Heart right ventricle (tissue), 16 donors: ENCODE data around the gene DLEC1. TPM values are rescaled to one million over a fixed set of nuclear protein-coding genes. Genes with fewer than 3 reads are reported as not detected.
"Not testable (repeated sequence)": the region's sequence is repeated elsewhere in the genome, so short reads cannot be mapped to it uniquely, and the experiment has no call there.

Source experiments
- ATAC-seq, 8 donors: fragments of 200-7000 bp; cut with Tn5 transposase; one replicate each; pipeline ENCODE4 v1.9.1; 2020; ENCODE audit warnings: mild to moderate bottlenecking in 8 of 8, moderate library complexity in 8 of 8, moderate number of reproducible peaks in 1 of 8
- DNase-seq, 2 donors: peaks; one replicate each; pipeline ENCODE4 v3.0.0-alpha.2; 2020
- H3K27ac ChIP-seq, 10 donors: fragments of 200-600 bp; sonication (generic) in 2 of 10; one replicate each; pipeline versions ENCODE4 v1.5.0 to v1.8.0; 2020 to 2022; ENCODE audit warnings: mild to moderate bottlenecking in 3 of 10
- H3K27me3 ChIP-seq, 7 donors: fragments of 200-600 bp; one replicate each; pipeline ENCODE4 v1.8.0; 2021 to 2022; ENCODE audit warnings: mild to moderate bottlenecking in 2 of 7
- H3K36me3 ChIP-seq, 9 donors: fragments of 200-600 bp; sonication (generic) in 1 of 9; one replicate each; pipeline versions ENCODE4 v1.5.0 to v1.8.0; 2020 to 2022; ENCODE audit warnings: mild to moderate bottlenecking in 2 of 9
- H3K4me1 ChIP-seq, 9 donors: fragments of 200-600 bp; sonication (generic) in 1 of 9; one replicate each; pipeline versions ENCODE4 v1.5.0 to v1.8.0; 2020 to 2022; ENCODE audit warnings: mild to moderate bottlenecking in 4 of 9
- H3K4me3 ChIP-seq, 10 donors: fragments of 200-600 bp; sonication (generic) in 2 of 10; one replicate each; pipeline versions ENCODE4 v1.5.0 to v1.8.0; 2020 to 2022; ENCODE audit warnings: mild to moderate bottlenecking in 7 of 10, moderate library complexity in 2 of 10
- H3K9me3 ChIP-seq, 11 donors: fragments of 200-600 bp in 10 of 11; sonication (generic) in 2 of 11; one replicate each; pipeline versions ENCODE4 v1.5.0 to v1.8.0; 2013 to 2022; ENCODE audit warnings: mild to moderate bottlenecking in 2 of 11, control low read depth in 1 of 11, moderate library complexity in 1 of 11
- CTCF ChIP-seq, 9 donors: fragments of 200-600 bp; sonication (generic) in 2 of 9; IDR thresholded peaks; one replicate each; pipeline versions ENCODE4 v1.5.0 to v1.8.0; 2021 to 2022; ENCODE audit warnings: antibody characterized with exemption in 9 of 9, mild to moderate bottlenecking in 5 of 9, moderate library complexity in 1 of 9
- WGBS, 2 donors: extraction: QIAGEN DNeasy Blood & Tissue Kit; methylation state at CpG; one replicate each; pipeline ENCODE4 v1.1.7; 2013; ENCODE audit warnings: inconsistent platforms in 1 of 2; 5-methylcytosine and 5-hydroxymethylcytosine counted together
- intact Hi-C, 10 donors: fragments of 100-400 bp; cut with DNase I; formaldehyde crosslinking; loops; one replicate each; pipeline versions ENCODE4 v1.11.1 to v1.14.2; 2022
- polyA plus RNA-seq, 2 donors: library from polyadenylated mRNA; stranded (reverse); fragments of 200-250 nt; gene quantifications; one replicate each; pipeline ENCODE4 v1.2.3, GENCODE V29; 2013
- total RNA-seq, 10 donors: library from RNA; stranded (reverse); fragmentation: NEBNext Ultra II Directional in 3 of 10; extraction: Animal tissue kit (Norgen Biotek cat#: 25700) in 3 of 10; gene quantifications; one replicate each; pipeline versions ENCODE4 v1.2.1 to v1.2.4, GENCODE V29; 2021 to 2023
- donor health status: Arrhythmogenic right ventricular cardiomyopathy.
- donor health status: ischemic (EF 13 %, LVEDD 7.1; RV severe dilation, severe dysfunction).
- donor health status: healthy with polysubstance abuse.
- donor health status: DM: no; HTN: yes; CAD: no.
- donor health status: DM: no; HTN: no; CAD: no.
- donor health status: ischemic (EF 25% LVEDD 6.9; RV normal size, moderate dysfunction).
- donor health status: ischemic (EF 25% LVEDD 5.7; RV mildly dilated, moderate dysfunction).
- donor health status: healthy.
- donor health status: DM: yes; HTN: yes; CAD: no.
- donor health status: Ischemic cardiomyopathy.
- donor health status: ischemic (EF 35%, LVEDD 5.7; RV mildly dilated, moderate dysfunction).
- donor health status: nonischemic (EF 11% LVEDD 7.7; RV severe dilation, severe dysfunction).
- donor health status: DM: yes; HTN: yes; CAD: no.
- donor health status: PGD.
- donor health status: ischemic (EF 29% LVEDD 5.4; RV normal size, mild dysfunction).
- donor health status: nonischemic (EF 23%, LVEDD 6.1; RV moderate dilation, normal function).

Gene DLEC1
- total and polyA plus RNA-seq, 12 donors: 0.09 to 0.66 (median 0.30) TPM; not detected in 4

- DNase-seq (no peak), ATAC-seq (peak in 6 of 8 donors; percentile 10 to 42 (median 32))
- no peak for TF ChIP-seq CTCF (IDR thresholded peaks at IDR 0.05)
- 39 to 58% methylated on average over 3 of the region's 3 CpGs for WGBS, 2 donors
- intact Hi-C loops: loop anchor here in 6 of 10 donors (10.0 kb wide), 4 partner anchors 114 to 354 kb away; partner anchors contain the start of genes ACVR2B (in 2 of the 6) and XYLB (in 2 of the 6)
- peak overlapping the region in 6 of 10 donors; percentile 15 to 62 (median 42) for H3K27ac ChIP-seq
- peaks cover 0 to 68% (median 39%) of the 10 kb centered on the region in 9 donors for H3K4me1 ChIP-seq
- no peaks in the 10 kb centered on the region for H3K27me3 ChIP-seq
- H3K9me3 ChIP-seq: no peaks in the 10 kb centered on the region
- H3K4me3 ChIP-seq: no peak overlapping the region
- H3K36me3 ChIP-seq: peaks cover 0 to 100% (median 76%) of the 10 kb centered on the region in 9 donors
Observed at GRCh38 chr3:38130631-38131065, 91.6 kb downstream of the DLEC1 start.

GRCh38 chr3:38131621-38132369 is 92.8 kb downstream of the DLEC1 start:
- H3K4me3 ChIP-seq: no peak overlapping the region
- TF ChIP-seq CTCF (IDR thresholded peaks at IDR 0.05): peak in 4 of 9 donors; percentile 16 to 42 (median 36)
- no peaks in the 10 kb centered on the region for H3K27me3 ChIP-seq
- DNase-seq (no peak), ATAC-seq (no peak)
- peak overlapping the region in 3 of 10 donors; percentile 10 to 62 (median 20) for H3K27ac ChIP-seq
- 68 to 71% methylated on average over 6 of the region's 6 CpGs for WGBS, 2 donors
- H3K9me3 ChIP-seq: no peaks in the 10 kb centered on the region
- intact Hi-C loops: loop anchor here in 6 of 10 donors (10.0 kb wide), 4 partner anchors 113 to 353 kb away; partner anchors contain the start of genes ACVR2B (in 2 of the 6) and XYLB (in 2 of the 6)
- peaks cover 0 to 89% (median 64%) of the 10 kb centered on the region in 9 donors for H3K36me3 ChIP-seq
- peaks cover 0 to 75% (median 46%) of the 10 kb centered on the region in 9 donors for H3K4me1 ChIP-seq

GRCh38 chr3:38133209-38133556 is 94.2 kb downstream of the DLEC1 start:
- no peaks in the 10 kb centered on the region for H3K9me3 ChIP-seq
- no peak for TF ChIP-seq CTCF (IDR thresholded peaks at IDR 0.05)
- no peak for DNase-seq
- H3K27ac ChIP-seq: no peak overlapping the region
- peaks cover 3 to 75% (median 48%) of the 10 kb centered on the region in 9 donors for H3K4me1 ChIP-seq
- WGBS, 2 donors: 91 to 96% methylated on average over 3 of the region's 3 CpGs
- intact Hi-C loops: loop anchor here in 6 of 10 donors (10.0 kb wide), 4 partner anchors 112 to 352 kb away; partner anchors contain the start of genes ACVR2B (in 2 of the 6) and XYLB (in 2 of the 6)
- ATAC-seq: no peak
- H3K4me3 ChIP-seq: no peak overlapping the region
- H3K27me3 ChIP-seq: no peaks in the 10 kb centered on the region
- H3K36me3 ChIP-seq: peaks cover 0 to 75% (median 51%) of the 10 kb centered on the region in 9 donors

GRCh38 chr3:38133557-38134405 is 94.8 kb downstream of the DLEC1 start:
- no peak for TF ChIP-seq CTCF (IDR thresholded peaks at IDR 0.05)
- DNase-seq (no peak), ATAC-seq (no peak)
- no peak overlapping the region for H3K4me3 ChIP-seq
- no peaks in the 10 kb centered on the region for H3K27me3 ChIP-seq
- intact Hi-C loops: loop anchor here in 6 of 10 donors (10.0 kb wide), 4 partner anchors 111 to 351 kb away; partner anchors contain the start of genes ACVR2B (in 2 of the 6) and XYLB (in 2 of the 6)
- no peak overlapping the region for H3K27ac ChIP-seq
- no peaks in the 10 kb centered on the region for H3K9me3 ChIP-seq
- H3K36me3 ChIP-seq: peaks cover 0 to 69% (median 45%) of the 10 kb centered on the region in 9 donors
- peaks cover 3 to 69% (median 46%) of the 10 kb centered on the region in 9 donors for H3K4me1 ChIP-seq
- WGBS, 2 donors: 84 to 88% methylated on average over 10 of the region's 10 CpGs

- WGBS, 2 donors: 87 to 91% methylated on average over 10 of the region's 10 CpGs
- intact Hi-C loops: loop anchor here in 6 of 10 donors (10.0 kb wide), 4 partner anchors 110 to 350 kb away; partner anchors contain the start of genes ACVR2B (in 2 of the 6) and XYLB (in 2 of the 6)
- H3K4me3 ChIP-seq, DNase-seq, H3K27ac ChIP-seq, ATAC-seq, H3K9me3 ChIP-seq, H3K27me3 ChIP-seq: not testable (repeated sequence)
- H3K36me3 ChIP-seq: peaks cover 0 to 61% (median 39%) of the 10 kb centered on the region in 9 donors
- H3K4me1 ChIP-seq: peaks cover 5 to 70% (median 48%) of the 10 kb centered on the region in 9 donors
Observed at GRCh38 chr3:38134517-38135143, 95.6 kb downstream of the DLEC1 start.
